GM18520 (cell line): Measurements from ENCODE around the gene DEPDC1.
"Not testable (repeated sequence)": the region's sequence is repeated elsewhere in the genome, so short reads cannot be mapped to it uniquely, and the experiment has no call there.

Experiments used
- ATAC-seq: cut with Tn5 transposase; IDR thresholded peaks from one replicate; pipeline ENCODE4 v1.9.1; 2021; ENCODE audit not compliant: unreplicated experiment

The DEPDC1 gene, protein sequence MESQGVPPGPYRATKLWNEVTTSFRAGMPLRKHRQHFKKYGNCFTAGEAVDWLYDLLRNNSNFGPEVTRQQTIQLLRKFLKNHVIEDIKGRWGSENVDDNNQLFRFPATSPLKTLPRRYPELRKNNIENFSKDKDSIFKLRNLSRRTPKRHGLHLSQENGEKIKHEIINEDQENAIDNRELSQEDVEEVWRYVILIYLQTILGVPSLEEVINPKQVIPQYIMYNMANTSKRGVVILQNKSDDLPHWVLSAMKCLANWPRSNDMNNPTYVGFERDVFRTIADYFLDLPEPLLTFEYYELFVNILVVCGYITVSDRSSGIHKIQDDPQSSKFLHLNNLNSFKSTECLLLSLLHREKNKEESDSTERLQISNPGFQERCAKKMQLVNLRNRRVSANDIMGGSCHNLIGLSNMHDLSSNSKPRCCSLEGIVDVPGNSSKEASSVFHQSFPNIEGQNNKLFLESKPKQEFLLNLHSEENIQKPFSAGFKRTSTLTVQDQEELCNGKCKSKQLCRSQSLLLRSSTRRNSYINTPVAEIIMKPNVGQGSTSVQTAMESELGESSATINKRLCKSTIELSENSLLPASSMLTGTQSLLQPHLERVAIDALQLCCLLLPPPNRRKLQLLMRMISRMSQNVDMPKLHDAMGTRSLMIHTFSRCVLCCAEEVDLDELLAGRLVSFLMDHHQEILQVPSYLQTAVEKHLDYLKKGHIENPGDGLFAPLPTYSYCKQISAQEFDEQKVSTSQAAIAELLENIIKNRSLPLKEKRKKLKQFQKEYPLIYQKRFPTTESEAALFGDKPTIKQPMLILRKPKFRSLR

DNA sequence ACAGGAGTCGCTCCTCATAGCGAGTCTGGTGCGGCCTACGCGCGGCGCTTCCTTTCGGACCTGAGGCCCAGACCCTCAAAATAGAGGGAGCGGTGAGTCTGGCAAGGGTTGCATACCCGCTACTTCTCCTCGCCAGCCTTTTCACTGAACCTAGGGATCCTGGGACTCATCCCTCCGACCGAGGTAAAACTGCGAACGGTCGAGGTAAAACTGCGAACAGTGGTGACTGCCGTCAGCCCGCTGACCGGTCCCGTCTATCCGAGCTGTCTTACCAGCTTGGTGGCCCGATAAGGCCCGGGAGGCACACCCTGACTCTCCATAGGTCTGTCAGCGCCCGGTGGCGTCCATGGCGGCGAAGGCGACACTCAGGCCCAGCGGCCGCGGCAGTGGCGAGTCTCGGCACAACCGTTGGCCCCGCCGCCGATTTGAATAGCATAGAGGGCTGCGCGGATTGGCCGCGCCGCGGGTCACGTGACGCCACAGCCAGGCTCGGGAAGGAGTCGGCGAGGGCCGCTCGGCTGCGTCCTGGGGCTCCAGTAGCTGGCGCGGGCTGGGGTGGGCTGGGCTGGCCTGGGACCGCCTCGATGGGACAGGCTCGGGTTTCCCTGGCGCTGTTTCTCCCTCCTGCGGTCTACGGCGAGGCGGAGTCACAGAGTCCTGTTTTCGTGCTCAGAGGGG, at the start of gene DEPDC1:
Gene DEPDC1 (minus strand): TSS at position 403 of the 678 bp plus-strand sequence. CDS start 83 bp downstream, at position 320.
- ATAC-seq, result peak; percentile 96

DNA sequence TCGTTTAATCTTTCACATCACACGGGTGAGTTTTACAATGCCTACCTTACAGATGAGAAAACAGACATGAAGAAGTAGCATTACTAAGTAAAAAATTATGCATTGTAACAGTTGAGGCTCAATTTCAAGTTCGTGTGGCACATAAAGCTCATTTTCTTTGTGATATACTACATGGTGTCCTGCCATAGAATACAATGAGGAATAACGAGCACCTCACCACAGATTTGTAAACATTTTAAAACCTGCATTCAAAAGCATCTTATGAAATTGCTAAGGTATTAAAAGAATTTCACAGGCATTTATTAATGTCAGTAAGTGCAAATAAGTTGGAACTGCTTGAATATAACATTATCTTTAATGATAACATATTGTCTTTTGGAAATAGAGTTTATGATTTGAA, 47.8 kb upstream of the DEPDC1 start:
- ATAC-seq, result no peak

DNA sequence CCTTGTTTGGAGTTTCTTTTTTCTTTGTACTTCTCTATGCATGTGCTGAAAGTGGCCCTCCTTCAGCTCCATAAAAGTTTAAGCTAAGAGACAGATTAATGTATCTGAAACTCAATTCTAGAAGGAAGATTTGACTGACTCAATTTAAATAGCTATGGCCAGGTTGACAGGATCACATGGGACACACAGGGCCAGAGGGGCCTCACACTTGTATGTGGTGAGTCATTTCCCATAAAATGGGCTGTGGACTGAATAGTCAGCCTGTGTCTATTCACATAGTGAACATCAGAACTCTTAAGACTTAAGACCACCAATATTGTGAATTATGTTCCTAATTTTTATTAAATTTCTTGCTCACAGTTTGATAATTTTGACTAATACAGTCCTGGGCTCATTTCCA, 45.7 kb upstream of the DEPDC1 start:
- ATAC-seq, result no peak

DNA sequence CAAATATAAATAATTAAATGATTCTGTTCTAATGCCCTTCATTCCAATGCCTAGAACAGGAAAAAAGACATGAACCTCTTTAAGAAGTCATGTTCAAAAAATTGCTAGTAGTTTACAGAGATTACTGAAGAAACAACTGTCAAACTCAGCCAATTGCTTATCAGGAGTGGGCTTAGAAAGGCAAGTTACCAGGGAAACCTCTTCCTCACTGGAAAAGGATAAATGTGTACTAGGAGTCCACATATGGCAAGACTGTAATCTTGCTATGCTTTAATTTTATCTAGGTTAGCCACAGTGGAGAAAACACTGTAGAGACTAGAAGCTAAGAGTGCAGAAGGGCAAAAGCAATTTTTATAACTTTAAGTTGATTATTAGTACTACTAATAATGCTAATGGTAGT, 42.1 kb upstream of the DEPDC1 start:
- no peak for ATAC-seq

DNA sequence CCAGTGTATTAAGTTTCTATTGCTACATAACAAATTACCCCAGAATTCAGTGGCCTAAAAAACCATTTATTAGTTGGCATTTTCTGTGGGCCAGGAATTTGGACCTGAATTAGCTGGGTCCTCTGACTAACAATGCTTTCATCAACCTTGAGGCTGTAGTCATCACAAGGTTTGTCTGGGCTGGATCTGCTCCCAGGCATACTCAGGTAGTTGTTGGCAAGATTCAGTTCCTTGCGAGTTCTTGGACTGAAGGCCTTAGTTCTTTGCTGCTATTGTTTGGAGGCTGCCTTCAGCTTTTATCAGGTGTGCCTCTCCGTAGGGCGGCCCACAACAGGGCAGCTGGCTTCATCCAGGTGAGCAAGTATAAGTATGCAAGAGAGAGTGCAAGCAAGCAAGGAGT, 31.4 kb upstream of the DEPDC1 start:
- ATAC-seq, result no peak

DNA sequence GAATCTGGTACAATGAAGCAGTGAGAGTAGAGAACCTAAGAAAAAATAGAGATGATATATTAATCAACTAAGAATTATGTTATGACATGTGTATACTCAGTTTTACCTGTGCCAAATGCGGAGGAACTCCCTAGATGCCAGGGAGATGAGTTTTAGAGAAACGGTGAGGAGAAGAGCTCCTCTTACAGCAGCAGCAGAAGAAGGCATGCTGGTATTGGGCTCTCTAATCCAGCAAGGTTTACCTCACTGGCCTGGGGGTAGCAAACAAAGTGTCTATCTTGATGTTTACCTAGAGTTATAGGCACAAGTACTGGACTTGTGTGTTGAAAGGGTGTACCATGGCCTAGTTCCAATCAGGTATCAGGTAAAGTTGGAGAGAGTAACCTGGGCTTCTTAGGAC, 28.9 kb upstream of the DEPDC1 start:
- ATAC-seq, result no peak

DNA sequence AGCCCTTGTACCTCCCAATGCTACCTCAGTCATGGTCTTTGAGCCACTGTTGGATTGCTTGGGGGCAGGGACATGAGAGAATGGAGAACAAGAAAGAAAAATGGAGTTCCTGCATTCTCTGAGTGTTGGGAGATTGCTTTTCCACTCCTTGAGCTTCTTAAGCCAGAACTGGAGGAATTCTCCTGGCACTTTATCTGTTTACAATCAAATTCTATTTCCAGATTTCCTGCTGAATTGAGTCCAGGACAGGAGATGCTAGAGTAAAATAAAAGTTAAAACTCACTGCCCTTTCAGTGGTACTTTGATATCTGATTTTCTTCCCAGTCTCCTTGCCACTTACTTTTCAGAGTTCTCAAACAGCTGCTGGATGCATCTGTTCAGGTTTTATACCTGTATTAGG, 24.4 kb upstream of the DEPDC1 start:
- ATAC-seq, result no peak

DNA sequence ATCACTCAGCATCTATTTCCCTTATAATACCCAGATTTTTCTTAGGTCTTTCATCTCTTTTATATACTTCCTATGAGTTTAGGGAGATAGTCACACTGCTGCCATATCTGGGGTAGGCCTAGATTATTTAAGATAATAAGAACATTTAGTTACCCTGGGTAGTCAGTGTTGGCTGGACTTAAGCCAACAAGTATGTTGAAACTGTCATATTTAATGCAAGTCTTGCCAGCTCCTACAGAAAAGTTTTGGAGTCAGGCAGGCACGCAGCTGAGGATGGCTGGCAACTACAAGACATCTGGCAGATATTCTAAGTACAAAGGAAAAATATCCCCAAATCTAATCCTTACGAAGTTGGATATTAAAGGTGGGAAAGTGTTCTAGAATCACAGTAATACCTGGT, 19.2 kb upstream of the DEPDC1 start:
- no peak for ATAC-seq

DNA sequence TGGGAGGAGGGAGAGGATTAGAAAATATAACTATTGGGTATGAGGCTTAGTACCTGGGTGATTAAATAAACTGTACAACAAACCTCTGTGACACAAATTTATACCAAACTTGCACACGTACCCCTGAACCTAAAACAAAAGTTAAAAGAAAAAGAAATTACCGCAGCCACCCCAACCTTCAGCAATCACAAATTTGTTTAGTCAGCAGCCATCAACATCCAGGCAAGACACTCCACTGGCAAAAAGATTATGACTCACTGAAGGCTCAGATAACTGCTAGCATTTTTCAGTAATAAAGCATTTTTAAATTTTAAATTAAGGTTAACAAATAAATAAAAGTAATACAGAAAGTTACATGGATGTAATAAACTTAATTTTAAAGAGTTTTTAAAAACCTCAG, 14.4 kb upstream of the DEPDC1 start:
- no peak for ATAC-seq

DNA sequence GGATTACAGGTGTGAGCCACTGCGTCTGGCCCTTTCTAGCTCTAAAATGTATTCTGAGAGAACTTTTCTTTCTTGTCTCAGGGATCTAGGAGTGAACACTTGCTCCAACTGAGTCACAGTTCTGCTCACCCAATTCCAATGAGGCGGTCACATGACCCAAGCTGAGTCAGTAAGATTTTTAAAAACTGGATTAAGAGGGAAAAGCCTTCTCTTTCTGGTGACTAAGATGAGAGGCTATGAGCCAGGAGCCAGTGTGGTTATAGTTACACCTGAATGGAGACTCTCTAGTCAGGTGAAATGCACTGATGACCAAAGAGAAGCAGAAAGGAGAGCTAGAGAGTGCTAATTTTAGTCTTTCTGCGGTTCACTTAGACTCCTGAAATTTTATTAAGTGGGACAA, 9.5 kb upstream of the DEPDC1 start:
- ATAC-seq, result no peak

DNA sequence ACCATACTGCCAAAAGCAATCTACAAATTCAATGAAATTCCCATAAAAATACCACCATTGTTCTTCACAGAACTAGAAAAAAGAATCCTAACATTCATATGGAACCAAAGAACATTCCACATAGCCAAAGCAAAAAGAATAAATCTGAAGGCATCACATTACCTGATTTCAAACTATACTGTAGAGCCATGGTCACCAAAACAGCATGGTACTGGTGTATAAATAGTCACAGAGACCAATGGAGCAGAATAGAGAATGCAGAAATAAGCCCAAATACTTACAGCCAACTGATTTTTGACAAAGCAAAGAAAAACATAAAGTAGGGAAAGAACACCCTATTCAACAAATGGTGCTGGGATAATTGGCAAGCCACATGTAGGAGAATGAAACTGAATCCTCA, 6.2 kb upstream of the DEPDC1 start:
- no peak for ATAC-seq

DNA sequence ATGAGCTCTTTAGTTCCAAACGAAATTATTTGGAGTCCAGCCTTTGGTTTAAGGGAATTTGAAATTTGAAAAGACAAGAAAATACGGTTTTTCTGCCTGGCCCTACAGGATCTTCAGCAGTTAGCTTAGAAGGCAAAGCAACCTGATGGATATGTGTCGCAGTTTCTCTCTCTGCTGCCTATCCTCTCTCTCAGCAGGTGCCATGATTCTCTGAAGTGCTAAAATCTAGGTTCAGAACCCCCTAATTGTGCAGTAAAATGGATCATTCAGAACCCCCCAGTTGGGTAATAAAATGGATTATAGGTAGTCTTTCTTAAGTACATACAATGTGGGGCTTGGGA, 446 bp upstream of the DEPDC1 start:
- ATAC-seq, result no peak

DNA sequence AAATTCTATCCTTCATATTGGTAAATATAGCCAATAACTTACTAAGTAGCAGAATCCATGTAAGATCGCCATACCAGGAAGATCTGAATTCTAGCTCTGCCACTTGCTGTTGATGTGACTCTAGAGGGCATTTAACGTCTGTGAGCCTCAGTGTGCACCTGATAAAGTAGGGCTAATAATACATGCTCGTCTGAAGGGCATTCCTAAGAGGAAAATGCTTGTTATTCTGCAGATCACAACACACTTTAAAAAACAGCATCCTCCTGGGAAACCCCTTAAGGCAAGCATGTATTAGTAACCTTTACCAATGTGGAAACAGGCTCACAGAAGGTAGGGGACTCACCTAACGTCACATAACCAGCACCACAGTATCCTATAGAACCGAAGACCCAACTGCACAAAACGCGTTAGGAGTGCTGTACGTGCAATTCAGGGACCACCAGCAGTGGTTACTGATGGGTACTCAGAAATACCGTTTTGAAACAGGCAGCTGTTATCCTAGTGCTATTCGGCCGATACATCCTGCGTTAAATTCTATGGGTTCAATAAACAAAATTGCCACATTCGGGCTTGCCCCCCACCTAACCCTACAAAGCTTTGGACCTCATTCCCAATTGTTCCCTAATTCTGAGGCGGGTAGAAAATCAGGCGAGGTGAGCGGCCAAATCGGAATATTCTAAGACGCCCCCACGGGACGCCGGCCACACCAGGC, 758 bp downstream of the DEPDC1 start:
- ATAC-seq, result no peak

DNA sequence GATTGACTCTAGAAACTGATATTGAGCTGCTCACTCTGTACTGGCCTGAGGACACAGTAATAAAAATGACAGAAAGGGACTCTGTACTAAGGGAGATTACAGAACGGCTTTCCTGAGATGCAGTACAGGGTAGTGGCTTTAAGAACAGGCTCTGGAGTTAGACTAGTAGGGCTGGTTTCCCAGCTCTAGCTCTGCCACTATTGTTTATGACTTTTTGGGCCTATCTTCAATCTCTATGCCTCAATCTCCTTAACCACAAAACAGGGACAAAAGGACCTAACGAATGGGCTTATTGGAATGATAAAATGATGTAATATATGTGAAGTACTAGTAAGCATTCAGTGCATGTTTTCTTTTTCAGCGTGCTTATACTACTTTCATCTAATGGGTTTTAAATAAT, 1.4 kb downstream of the DEPDC1 start:
- ATAC-seq, result no peak

DNA sequence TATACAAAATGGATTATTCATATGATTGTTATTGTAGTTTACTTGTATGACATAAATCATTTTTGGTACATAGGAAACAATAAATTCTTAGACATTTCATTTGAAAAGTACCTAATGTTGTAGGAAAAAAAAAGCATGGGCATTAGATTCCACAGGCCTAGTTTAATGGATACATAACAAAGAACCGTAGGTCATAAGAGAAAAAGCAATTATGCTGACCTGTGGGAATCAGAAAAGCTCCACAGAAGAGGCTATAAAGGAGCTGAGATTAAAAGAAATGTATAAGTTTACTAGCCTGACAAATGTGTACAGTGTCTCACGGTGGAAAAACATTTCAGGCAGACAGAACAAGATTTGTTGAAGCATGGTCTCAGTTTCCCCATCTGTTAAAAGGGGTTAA, 3.7 kb downstream of the DEPDC1 start:
- ATAC-seq, result no peak

DNA sequence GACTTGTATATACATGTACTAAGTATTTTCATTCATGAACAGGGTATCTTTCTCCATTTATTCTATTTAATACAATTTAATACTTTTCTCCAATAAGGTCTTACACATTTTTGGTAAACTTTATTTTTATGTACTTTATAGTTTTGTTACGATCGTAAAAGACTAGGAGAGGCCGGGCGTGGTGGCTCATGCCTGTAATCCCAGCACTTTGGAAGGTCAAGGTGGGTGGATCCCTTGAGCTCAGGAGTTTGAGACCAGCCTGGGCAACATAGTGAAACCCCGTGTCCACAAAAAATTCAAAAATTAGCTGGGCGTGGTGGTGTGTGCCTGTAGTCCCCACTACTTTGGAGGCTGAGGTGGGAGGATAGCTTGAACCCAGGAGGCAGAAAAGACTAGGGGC, 4.6 kb downstream of the DEPDC1 start:
- not testable (repeated sequence) for ATAC-seq

DNA sequence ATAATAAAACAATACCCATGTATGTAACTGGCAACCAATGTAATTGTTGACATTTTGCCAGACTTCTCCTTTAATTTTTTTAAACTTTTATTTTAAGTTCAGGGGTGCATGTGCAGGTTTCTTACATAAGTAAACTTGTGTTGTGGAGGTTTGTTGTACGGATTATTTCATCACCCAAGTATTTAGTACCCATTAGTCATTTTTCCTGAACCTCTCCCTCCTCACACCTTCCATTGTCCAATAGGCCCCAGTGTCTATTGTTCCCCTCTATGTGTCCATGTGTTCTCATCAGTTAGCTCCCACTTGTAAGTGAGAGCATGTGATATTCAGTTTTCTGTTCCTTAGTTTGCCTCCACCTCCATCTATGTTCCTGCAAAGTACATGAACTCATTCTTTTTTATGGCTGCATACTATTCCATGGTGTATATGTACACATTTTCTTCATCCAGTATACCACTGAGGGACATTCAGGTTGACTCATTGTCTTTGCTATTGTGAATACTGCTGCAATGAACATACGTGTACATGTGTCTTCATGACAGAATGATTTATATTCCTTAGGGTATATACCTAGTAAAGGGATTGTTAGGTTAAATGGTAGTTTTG, 6.7 kb downstream of the DEPDC1 start:
- no peak for ATAC-seq

DNA sequence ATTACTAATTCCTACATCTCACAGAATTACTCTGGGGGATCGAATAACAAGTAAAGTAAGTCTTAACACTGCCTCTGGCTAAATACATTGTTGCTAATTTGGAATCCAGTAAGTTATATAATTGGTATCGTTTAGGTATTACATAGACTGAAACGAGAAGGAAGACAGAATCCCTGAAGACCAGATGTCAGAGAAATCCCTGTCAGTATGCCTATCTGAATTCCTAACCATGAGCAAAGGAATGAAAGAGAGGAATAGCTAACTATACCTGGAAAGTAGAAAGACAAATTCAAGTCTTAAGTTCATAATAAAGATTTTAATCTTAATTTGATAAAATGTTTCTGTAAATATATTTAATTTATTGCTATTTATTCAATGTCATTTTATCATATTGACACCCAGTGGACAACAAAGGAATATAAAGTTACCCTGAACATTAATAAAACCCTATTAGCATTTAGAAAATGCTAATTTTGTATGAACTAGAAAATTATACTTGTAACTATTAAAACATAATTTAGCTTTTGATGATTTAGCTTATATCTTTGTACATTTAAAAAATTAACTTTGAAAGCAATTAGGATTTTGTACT, 11.4 kb downstream of the DEPDC1 start:
- ATAC-seq, result no peak

DNA sequence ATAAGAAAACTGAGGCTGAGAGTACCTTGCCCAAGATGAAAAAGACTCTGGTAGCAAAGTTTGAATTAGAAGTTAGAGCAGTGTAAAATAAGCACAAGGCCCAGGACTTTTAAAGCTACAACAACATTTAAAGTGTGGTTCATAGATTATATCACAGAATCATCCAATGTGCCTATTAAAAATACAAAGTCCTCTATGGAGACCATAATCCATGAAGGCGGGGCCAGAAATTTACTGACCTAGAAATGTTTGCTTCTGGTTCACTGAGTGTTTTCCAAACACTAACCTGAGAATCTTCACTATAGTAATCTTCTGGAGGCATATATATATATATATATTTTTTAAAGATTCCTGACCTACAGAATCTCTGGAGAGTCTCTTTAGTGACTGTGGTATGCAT, 12.3 kb downstream of the DEPDC1 start:
- ATAC-seq, result no peak

DNA sequence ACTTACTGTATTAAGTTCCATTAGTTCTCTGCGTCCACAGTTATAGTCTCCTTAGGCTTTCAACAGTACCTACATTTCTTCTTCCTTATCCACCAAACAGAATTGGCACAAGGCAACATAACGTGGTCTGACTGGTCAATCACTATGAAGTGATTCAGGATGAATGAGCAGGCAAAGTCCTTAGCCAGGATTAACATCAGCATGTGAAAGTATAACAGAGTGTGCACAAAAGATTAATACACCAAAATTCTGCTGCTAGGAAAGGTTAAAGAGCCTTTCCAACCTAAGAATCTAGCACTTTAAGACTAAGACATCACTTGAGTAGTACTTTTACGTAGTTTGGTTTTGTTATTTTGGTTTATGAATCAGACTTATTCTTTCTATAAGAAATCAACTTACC, 15.8 kb downstream of the DEPDC1 start:
- ATAC-seq, result no peak

DNA sequence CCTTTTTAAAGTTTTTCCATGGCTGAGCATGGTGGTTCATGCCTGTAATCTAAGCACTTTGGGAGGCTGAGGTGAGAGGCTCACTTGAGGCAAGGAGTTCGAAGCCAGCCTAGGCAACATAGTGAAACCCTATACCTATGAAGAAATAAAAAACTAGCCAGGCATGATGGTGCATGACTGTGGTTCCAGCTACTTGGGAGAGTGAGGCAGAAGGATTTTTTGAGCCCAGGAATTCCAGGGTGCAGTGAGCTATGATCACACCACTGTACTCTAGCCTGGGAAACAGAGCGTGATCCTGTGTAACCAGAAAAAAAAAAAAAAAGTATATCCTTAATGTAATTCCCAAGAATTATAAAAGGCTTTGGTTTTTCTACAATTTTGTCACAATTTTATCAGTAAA, 17.4 kb downstream of the DEPDC1 start:
- ATAC-seq, result no peak
